GM23248 (cell line): ENCODE results near the gene P3H1. TPM values are rescaled to one million over a fixed set of nuclear protein-coding genes. Genes with fewer than 3 reads are reported as not detected.

Experiments
- DNase-seq: peaks from one replicate; pipeline ENCODE4 v3.0.0-alpha.2; 2015
- H2AFZ ChIP-seq: fragments of 200-600 bp; sonication (generic); 2 replicates; pipeline ENCODE4 v1.6.1; 2016; ENCODE audit warnings: antibody characterized with exemption
- H3F3A ChIP-seq: fragments of 200-600 bp; sonication (generic); 2 replicates; pipeline ENCODE4 v1.6.1; 2016; ENCODE audit warnings: mild to moderate bottlenecking, antibody characterized with exemption, mixed run types; ENCODE audit not compliant: insufficient read depth
- H3K27ac ChIP-seq: fragments of 200-600 bp; sonication (generic); 2 replicates; pipeline ENCODE4 v1.5.1; 2016; ENCODE audit warnings: mild to moderate bottlenecking
- H3K27me3 ChIP-seq: fragments of 200-600 bp; sonication (generic); replicated peaks from 2 replicates; pipeline ENCODE4 v1.6.1; 2016; ENCODE audit warnings: mild to moderate bottlenecking; ENCODE audit not compliant: insufficient read depth
- H3K36me3 ChIP-seq: fragments of 200-600 bp; sonication (generic); 2 replicates; pipeline ENCODE4 v1.6.1; 2016; ENCODE audit warnings: low read depth, mild to moderate bottlenecking
- H3K4me1 ChIP-seq: fragments of 200-600 bp; sonication (generic); 2 replicates; pipeline ENCODE4 v1.6.1; 2016; ENCODE audit warnings: mild to moderate bottlenecking; ENCODE audit not compliant: insufficient read depth
- H3K4me2 ChIP-seq: fragments of 200-600 bp; sonication (generic); one replicate; pipeline ENCODE4 v1.6.1; 2016; ENCODE audit warnings: mild to moderate bottlenecking; ENCODE audit not compliant: unreplicated experiment
- H3K4me3 ChIP-seq: fragments of 200-600 bp; sonication (generic); 2 replicates; pipeline ENCODE4 v1.5.1; 2016; ENCODE audit warnings: mild to moderate bottlenecking
- H3K79me2 ChIP-seq: fragments of 200-600 bp; sonication (generic); 2 replicates; pipeline ENCODE4 v1.6.1; 2016; ENCODE audit warnings: mild to moderate bottlenecking; ENCODE audit not compliant: insufficient read depth
- H3K9ac ChIP-seq: fragments of 200-600 bp; sonication (generic); 2 replicates; pipeline ENCODE4 v1.6.1; 2016; ENCODE audit warnings: mild to moderate bottlenecking
- H3K9me2 ChIP-seq: fragments of 200-600 bp; sonication (generic); 2 replicates; pipeline ENCODE4 v1.6.1; 2016; ENCODE audit warnings: mixed run types, mild to moderate bottlenecking, moderate library complexity; ENCODE audit not compliant: insufficient read depth
- H3K9me3 ChIP-seq: fragments of 200-600 bp; sonication (generic); one replicate; pipeline ENCODE4 v1.6.1; 2017; ENCODE audit warnings: low read depth
- H4K20me1 ChIP-seq: fragments of 200-600 bp; sonication (generic); 2 replicates; pipeline ENCODE4 v1.6.0; 2016; ENCODE audit not compliant: insufficient read depth
- EZH2 ChIP-seq: fragments of 200-600 bp; sonication (generic); IDR thresholded peaks from 2 replicates; pipeline ENCODE4 v1.6.1; 2018; ENCODE audit warnings: antibody characterized with exemption, mild to moderate bottlenecking; ENCODE audit not compliant: insufficient read depth, poor library complexity, severe bottlenecking
- EZH2phosphoT487 ChIP-seq: fragments of 200-600 bp; sonication (generic); IDR thresholded peaks from 2 replicates; pipeline ENCODE4 v1.6.1; 2018; ENCODE audit warnings: antibody characterized with exemption, moderate library complexity, mild to moderate bottlenecking, low read depth; ENCODE audit not compliant: insufficient read depth
- WGBS, 2 experiments: methylation state at CpG; one replicate each; pipeline ENCODE4 v1.1.6; 2015 to 2017; ENCODE audit warnings: low lambda C conversion rate in 2 of 2, low coverage in 1 of 2; ENCODE audit errors: missing lambda C conversion rate in 2 of 2; 5-methylcytosine and 5-hydroxymethylcytosine counted together
- in situ Hi-C: fragments of 300-500 bp; cut with MboI; formaldehyde crosslinking; loops from 2 replicates; pipeline ENCODE4 v1.15.0; 2020
- polyA plus RNA-seq: library from polyadenylated mRNA; unstranded; fragments of >200 nt; fragmentation: Nextera tagmentation; extraction: Ambion mirVana; gene quantifications from 2 replicates; pipeline ENCODE4 v1.2.1, GENCODE V29; 2016
- total RNA-seq: library from RNA; depleted of rRNA; stranded (reverse); fragments of >200 nt; shearing (Covaris generic); gene quantifications from 2 replicates; pipeline ENCODE4 v1.2.3, GENCODE V29; 2014; rRNA removed

The P3H1 gene
- total and polyA plus RNA-seq, 2 experiments from 2014 or later = 197 to 257 TPM

GRCh38 chr1:42700006-42700405, 66.8 kb downstream of the P3H1 start:
- H3F3A ChIP-seq = peaks cover 42% of the 10 kb centered on the region
- H3K9ac ChIP-seq = no peak overlapping the region
- in situ Hi-C loops = no loop called here
- H3K27me3 ChIP-seq = no peaks in the 10 kb centered on the region
- no peaks in the 10 kb centered on the region for H3K4me1 ChIP-seq
- H3K9me2 ChIP-seq = no peaks in the 10 kb centered on the region
- no peak overlapping the region for H3K4me3 ChIP-seq
- H3K36me3 ChIP-seq = peaks cover 87% of the 10 kb centered on the region
- H3K9me3 ChIP-seq = no peaks in the 10 kb centered on the region
- no peak overlapping the region for H2AFZ ChIP-seq
- DNase-seq = peak; percentile 8
- no peak overlapping the region for H3K27ac ChIP-seq
- H3K79me2 ChIP-seq = peaks cover 99% of the 10 kb centered on the region
- no peak overlapping the region for H3K4me2 ChIP-seq
- peaks cover 4% of the 10 kb centered on the region; the same call in 1 of the 2 replicates for H4K20me1 ChIP-seq
- TF ChIP-seq EZH2 = no peak
- TF ChIP-seq EZH2phosphoT487 = no peak

- no peak overlapping the region for H2AFZ ChIP-seq
- peaks cover 12% of the 10 kb centered on the region for H4K20me1 ChIP-seq
- H3K9ac ChIP-seq = no peak overlapping the region
- no peak overlapping the region for H3K4me3 ChIP-seq
- no peaks in the 10 kb centered on the region for H3K9me2 ChIP-seq
- H3K9me3 ChIP-seq = no peaks in the 10 kb centered on the region
- 0 out of 2 replicates have a peak, but pooled peaks cover 6% of the 10 kb centered on the region for H3K4me1 ChIP-seq
- H3K79me2 ChIP-seq = peaks cover 99% of the 10 kb centered on the region
- peaks cover 35% of the 10 kb centered on the region for H3F3A ChIP-seq
- TF ChIP-seq EZH2phosphoT487 (no peak), EZH2 (no peak)
- in situ Hi-C loops = no loop called here
- 98% methylated on average over 4 of the region's 4 CpGs for WGBS, 2 experiments
- DNase-seq = no peak
- no peak overlapping the region for H3K27ac ChIP-seq
- no peak overlapping the region for H3K4me2 ChIP-seq
- no peaks in the 10 kb centered on the region for H3K27me3 ChIP-seq
- peaks cover 88% of the 10 kb centered on the region for H3K36me3 ChIP-seq
Measured at GRCh38 chr1:42698081-42698813, 68.6 kb downstream of the P3H1 start.

Other genes starting within 250 kb of the P3H1 start
- 22.7 and 35.9 TPM in 2 replicates for gene PPIH, start 108.6 kb downstream of the P3H1 start, total RNA-seq
- gene PPIH, start 108.6 kb downstream of the P3H1 start, polyA plus RNA-seq = 35.1 and 37.1 TPM in 2 replicates
- 665 and 762 TPM in 2 replicates for gene YBX1, start 84.6 kb downstream of the P3H1 start, total RNA-seq
- gene YBX1, start 84.6 kb downstream of the P3H1 start, polyA plus RNA-seq = 480 and 496 TPM in 2 replicates
- not detected in 2 replicates for gene CLDN19, start 26.8 kb downstream of the P3H1 start, total RNA-seq
- gene CLDN19, start 26.8 kb downstream of the P3H1 start, polyA plus RNA-seq = not detected in 2 replicates
- gene C1orf50, start 221 bp upstream of the P3H1 start, total RNA-seq = 2.7 and 3.4 TPM in 2 replicates
- 8.1 and 10.5 TPM in 2 replicates for gene C1orf50, start 221 bp upstream of the P3H1 start, polyA plus RNA-seq
- not detected in 2 replicates for gene TMEM269, start 18.0 kb upstream of the P3H1 start, total RNA-seq
- 0.14 TPM in 1 of 2 replicates, not detected in the other for gene TMEM269, start 18.0 kb upstream of the P3H1 start, polyA plus RNA-seq
- 18.4 and 26.9 TPM in 2 replicates for gene ERMAP, start 50.1 kb upstream of the P3H1 start, total RNA-seq
- gene ERMAP, start 50.1 kb upstream of the P3H1 start, polyA plus RNA-seq = 7.0 and 7.9 TPM in 2 replicates
- gene SVBP, start 50.4 kb upstream of the P3H1 start, total RNA-seq = 12.5 and 16.8 TPM in 2 replicates
- gene SVBP, start 50.4 kb upstream of the P3H1 start, polyA plus RNA-seq = 28.4 and 28.5 TPM in 2 replicates
- gene ZNF691, start 79.6 kb upstream of the P3H1 start, total RNA-seq = 4.4 and 13.0 TPM in 2 replicates
- gene ZNF691, start 79.6 kb upstream of the P3H1 start, polyA plus RNA-seq = 6.2 and 6.9 TPM in 2 replicates
- gene SLC2A1, start 191.8 kb upstream of the P3H1 start, total RNA-seq = 315 and 361 TPM in 2 replicates
- gene SLC2A1, start 191.8 kb upstream of the P3H1 start, polyA plus RNA-seq = 142 and 143 TPM in 2 replicates